ENCODE data around the gene MAN1C1. TPM values are rescaled to one million over a fixed set of nuclear protein-coding genes. Genes with fewer than 3 reads are reported as not detected.
"Not testable (repeated sequence)": the region's sequence is repeated elsewhere in the genome, so short reads cannot be mapped to it uniquely, and the experiment has no call there.

MAN1C1 gene
- total RNA-seq, 6 experiments from 2014 or later = 10.7 to 38.8 (median 21.0) TPM

- Histone ChIP-seq H3K27me3 (no peaks in the 10 kb centered on the region), H3K27ac (no peak overlapping the region), H3K9me3 (no peaks in the 10 kb centered on the region), H3K4me3 (no peak overlapping the region), H3K36me3 (no peaks in the 10 kb centered on the region), H3K4me1 (no peaks in the 10 kb centered on the region)
- intact Hi-C loops (cut with DNase I) = no loop called here
- ATAC-seq = no peak
- no CpG with 5 or more reads among the region's 5 CpGs for WGBS (ENCODE audit: insufficient coverage, low coverage, low lambda C conversion rate, missing lambda C conversion rate)
- DNase-seq = peak in 1 of 3 donors; percentile 29
- no peak for TF ChIP-seq CTCF (IDR thresholded peaks at IDR 0.05)
- TF ChIP-seq POLR2A (IDR thresholded peaks at IDR 0.05) = no peak
Measured at GRCh38 chr1:25581764-25582163, 34.8 kb upstream of the MAN1C1 start.

- DNase-seq (peak in 1 of 3 donors; percentile 37), ATAC-seq (no peak)
- H3K27ac ChIP-seq = no peak overlapping the region
- intact Hi-C loops (cut with DNase I) = no loop called here
- no peaks in the 10 kb centered on the region for H3K27me3 ChIP-seq
- H3K4me1 ChIP-seq = no peaks in the 10 kb centered on the region
- H3K9me3 ChIP-seq = no peaks in the 10 kb centered on the region
- TF ChIP-seq POLR2A (IDR thresholded peaks at IDR 0.05) (no peak), CTCF (IDR thresholded peaks at IDR 0.05) (no peak)
- no peak overlapping the region for H3K4me3 ChIP-seq
- H3K36me3 ChIP-seq = no peaks in the 10 kb centered on the region
- 86% methylated on average over 10 of the region's 14 CpGs for WGBS (ENCODE audit: insufficient coverage, low coverage, low lambda C conversion rate, missing lambda C conversion rate)
Measured at GRCh38 chr1:25583519-25584370, 32.8 kb upstream of the MAN1C1 start.

- Histone ChIP-seq H3K9me3 (no peaks in the 10 kb centered on the region), H3K36me3 (no peaks in the 10 kb centered on the region), H3K4me1 (no peaks in the 10 kb centered on the region), H3K4me3 (no peak overlapping the region), H3K27ac (no peak overlapping the region), H3K27me3 (no peaks in the 10 kb centered on the region)
- 100% methylated on average over 3 of the region's 16 CpGs for WGBS (ENCODE audit: insufficient coverage, low coverage, low lambda C conversion rate, missing lambda C conversion rate)
- TF ChIP-seq POLR2A (IDR thresholded peaks at IDR 0.05) = no peak
- no peak for TF ChIP-seq CTCF (IDR thresholded peaks at IDR 0.05)
- intact Hi-C loops (cut with DNase I) = no loop called here
- ATAC-seq = no peak
- no peak for DNase-seq
Measured at GRCh38 chr1:25586181-25586588, 30.4 kb upstream of the MAN1C1 start.

GRCh38 chr1:25587290-25587689 lies 29.3 kb upstream of the MAN1C1 start:
- no peaks in the 10 kb centered on the region for H3K36me3 ChIP-seq
- H3K4me3 ChIP-seq = no peak overlapping the region
- TF ChIP-seq CTCF (IDR thresholded peaks at IDR 0.05) (no peak), POLR2A (IDR thresholded peaks at IDR 0.05) (no peak)
- intact Hi-C loops (cut with DNase I) = no loop called here
- no peaks in the 10 kb centered on the region for H3K9me3 ChIP-seq
- no peak overlapping the region for H3K27ac ChIP-seq
- DNase-seq (no peak), ATAC-seq (no peak)
- H3K4me1 ChIP-seq = no peaks in the 10 kb centered on the region
- H3K27me3 ChIP-seq = no peaks in the 10 kb centered on the region
- 89% methylated on average over 8 of the region's 8 CpGs for WGBS (ENCODE audit: insufficient coverage, low coverage, low lambda C conversion rate, missing lambda C conversion rate)

- H3K27ac ChIP-seq; H3K36me3 ChIP-seq; H3K4me1 ChIP-seq; H3K9me3 ChIP-seq; intact Hi-C loops (cut with DNase I); H3K27me3 ChIP-seq; H3K4me3 ChIP-seq; DNase-seq; ATAC-seq: not testable (repeated sequence)
- WGBS (ENCODE audit: insufficient coverage, low coverage, low lambda C conversion rate, missing lambda C conversion rate) = 40% methylated on average over 2 of the region's 7 CpGs
Measured at GRCh38 chr1:25588224-25588623, 28.4 kb upstream of the MAN1C1 start.

GRCh38 chr1:25588786-25589185 lies 27.8 kb upstream of the MAN1C1 start:
- H3K27ac ChIP-seq; intact Hi-C loops (cut with DNase I): not testable (repeated sequence)
- 95% methylated on average over 6 of the region's 13 CpGs for WGBS (ENCODE audit: insufficient coverage, low coverage, low lambda C conversion rate, missing lambda C conversion rate)

More at GRCh38 chr1:25588786-25589185, 27.8 kb upstream of the MAN1C1 start:
- not testable (repeated sequence) for H3K4me3 ChIP-seq, DNase-seq, H3K4me1 ChIP-seq, H3K36me3 ChIP-seq, H3K27me3 ChIP-seq, ATAC-seq, H3K9me3 ChIP-seq
